ENCODE results near the gene VPREB3.

Gene VPREB3

DNA sequence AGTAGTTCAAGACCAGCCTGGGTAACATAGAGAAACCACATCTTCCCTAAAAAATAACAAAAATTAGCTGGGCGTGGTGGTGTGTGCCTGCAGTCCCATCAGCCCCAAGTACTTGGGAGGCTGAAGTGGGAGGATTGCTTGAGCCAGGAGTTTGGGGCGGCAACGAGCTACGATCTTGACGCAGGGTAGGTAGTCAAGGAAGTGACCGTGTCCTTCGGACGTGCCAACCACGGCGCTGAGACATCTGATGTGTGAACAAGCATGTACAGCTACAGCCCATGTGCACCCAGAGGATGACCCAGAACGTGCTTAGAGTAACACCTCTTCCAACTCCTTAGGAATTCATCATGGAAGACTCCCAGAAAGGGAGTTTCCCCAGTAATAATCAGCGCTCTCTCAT, 42.0 kb downstream of the VPREB3 start:
- H3K4me3 ChIP-seq (ENCODE audit: low read length) = no peak overlapping the region
- no peak for DNase-seq (ENCODE audit: low read depth, low spot score)

DNA sequence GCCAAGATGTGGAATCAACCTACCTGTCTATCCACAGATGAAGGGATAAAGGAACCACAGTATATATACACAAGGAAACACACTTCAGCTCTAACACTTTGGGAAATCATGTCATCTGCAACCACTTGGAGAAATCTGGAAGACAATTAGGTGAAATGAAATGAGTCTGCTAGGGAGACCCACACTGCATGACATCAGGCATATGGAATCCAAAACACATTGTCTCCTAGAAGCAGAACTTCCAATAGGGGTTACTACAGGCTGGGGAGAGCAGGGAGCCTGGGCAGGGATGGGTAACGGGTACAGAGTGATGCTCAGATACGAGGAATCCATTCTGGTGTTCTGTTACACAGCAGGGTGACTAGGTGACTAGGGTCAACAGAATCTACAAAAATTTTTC, 45.1 kb downstream of the VPREB3 start:
- H3K4me3 ChIP-seq (ENCODE audit: low read length) = no peak overlapping the region
- no peak for DNase-seq (ENCODE audit: low read depth, low spot score)

DNA sequence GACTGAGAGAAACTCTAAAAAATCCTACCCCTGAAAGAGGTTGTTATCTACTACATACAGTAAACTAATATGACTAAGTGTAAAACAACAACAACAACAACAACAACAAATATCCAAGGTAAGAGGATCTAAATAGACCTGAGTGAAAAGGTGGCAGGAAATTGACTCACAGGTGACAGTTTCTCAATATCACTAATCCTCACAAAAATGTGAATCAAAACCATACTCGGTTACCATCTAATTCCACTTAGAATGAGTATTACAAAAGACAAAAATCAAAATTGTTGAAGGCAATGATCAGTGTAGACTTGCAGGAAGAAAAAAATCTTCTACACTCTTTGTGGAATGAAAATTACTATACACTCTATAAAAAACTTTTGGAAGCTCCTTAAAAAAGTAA, 46.0 kb downstream of the VPREB3 start:
- H3K4me3 ChIP-seq (ENCODE audit: low read length) = no peak overlapping the region
- no peak for DNase-seq (ENCODE audit: low read depth, low spot score)

GRCh38 chr22:23705358-23705757, 48.9 kb downstream of the VPREB3 start:
- DNase-seq (ENCODE audit: low read depth, low spot score) = peak; percentile 88
- no peak overlapping the region for H3K4me3 ChIP-seq (ENCODE audit: low read length)

DNA sequence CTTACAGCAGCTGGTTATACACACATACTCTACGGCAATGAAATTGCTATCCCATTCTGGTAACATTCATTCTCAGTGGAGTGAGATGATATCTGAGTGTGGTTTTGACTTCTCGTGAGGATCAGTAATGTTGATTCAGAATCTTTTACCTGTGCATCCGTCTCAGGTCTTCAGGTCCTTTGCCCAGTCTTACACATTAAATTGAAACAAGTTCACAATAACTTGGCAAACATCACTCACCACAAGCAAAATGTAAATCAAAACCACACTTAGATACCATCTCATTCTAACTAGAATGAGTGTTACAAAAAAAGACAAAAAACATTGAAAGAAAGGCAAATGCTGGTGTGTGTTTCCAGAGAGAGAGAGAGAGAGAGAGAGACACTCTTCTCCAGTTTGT, 49.4 kb downstream of the VPREB3 start:
- DNase-seq (ENCODE audit: low read depth, low spot score) = peak; percentile 59
- no peak overlapping the region for H3K4me3 ChIP-seq (ENCODE audit: low read length)

- H3K4me3 ChIP-seq (ENCODE audit: low read length) = no peak overlapping the region
- DNase-seq (ENCODE audit: low read depth, low spot score) = no peak
Observed at GRCh38 chr22:23704062-23704461, 50.2 kb downstream of the VPREB3 start.

All from Jurkat, Clone E6-1 (cell line).